HG03196 (cell line): ENCODE data around the gene OR5K2.

ENCODE experiments used
- ATAC-seq: cut with Tn5 transposase; IDR thresholded peaks from one replicate; pipeline ENCODE4 v1.9.1; 2021; ENCODE audit not compliant: unreplicated experiment

OR5K2 gene

GRCh38 chr3:98521897-98522543, 24.5 kb downstream of the OR5K2 start:
- peak; percentile 45 for ATAC-seq

- peak; percentile 90 for ATAC-seq
Measured at GRCh38 chr3:98522544-98523281, 25.2 kb downstream of the OR5K2 start, which contains the start of gene CLDND1. CLDND1 (minus strand) TSS chr3:98522902; CDS start chr3:98521424, 1,478 bp downstream.

- no peak for ATAC-seq
Measured at GRCh38 chr3:98525494-98525893, 28.0 kb downstream of the OR5K2 start.

- ATAC-seq, result no peak
Measured at GRCh38 chr3:98528474-98529346, 31.2 kb downstream of the OR5K2 start.

GRCh38 chr3:98529856-98530459, 32.5 kb downstream of the OR5K2 start:
- ATAC-seq, result no peak

GRCh38 chr3:98530676-98531075, 33.2 kb downstream of the OR5K2 start:
- no peak for ATAC-seq

- peak; percentile 28 for ATAC-seq
Measured at GRCh38 chr3:98531622-98532274, 34.3 kb downstream of the OR5K2 start, which contains the start of gene GPR15. GPR15 (plus strand) TSS chr3:98531978; CDS start chr3:98532034, 56 bp downstream.

- no peak for ATAC-seq
Measured at GRCh38 chr3:98532275-98532637, 34.8 kb downstream of the OR5K2 start.

- ATAC-seq, result no peak
Measured at GRCh38 chr3:98532709-98533571, 35.5 kb downstream of the OR5K2 start.

GRCh38 chr3:98534168-98534567, 36.7 kb downstream of the OR5K2 start:
- ATAC-seq, result no peak

- ATAC-seq, result no peak
Measured at GRCh38 chr3:98534734-98535133, 37.3 kb downstream of the OR5K2 start.

GRCh38 chr3:98536456-98537017, 39.1 kb downstream of the OR5K2 start:
- peak; percentile 78 for ATAC-seq

- peak; percentile 55 for ATAC-seq
Measured at GRCh38 chr3:98540346-98540745, 42.9 kb downstream of the OR5K2 start.

- no peak for ATAC-seq
Measured at GRCh38 chr3:98541695-98542094, 44.2 kb downstream of the OR5K2 start.

- no peak for ATAC-seq
Measured at GRCh38 chr3:98542623-98543022, 45.1 kb downstream of the OR5K2 start.

GRCh38 chr3:98545940-98546339, 48.5 kb downstream of the OR5K2 start:
- peak; percentile 42 for ATAC-seq
